ENCODE measurements around the gene APOB.

DNA sequence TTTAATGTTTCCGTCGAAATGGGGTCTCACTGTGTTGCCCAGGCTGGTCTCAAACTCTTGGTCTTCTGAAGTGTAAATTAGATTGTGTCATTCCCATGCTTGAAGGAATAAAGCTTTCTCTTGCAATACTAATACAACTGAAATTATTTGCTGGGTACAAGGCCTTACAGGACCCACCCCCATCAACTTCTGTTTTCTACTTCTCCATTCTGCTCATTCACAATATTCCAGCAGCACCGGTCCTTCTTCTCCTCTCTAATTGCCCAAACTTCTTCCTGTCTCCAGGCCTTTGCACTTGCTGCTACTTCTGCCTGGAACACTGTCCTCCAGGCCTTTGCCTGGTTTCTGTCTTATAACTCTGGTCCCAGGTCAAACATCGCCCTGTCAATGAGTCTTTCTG, 73.8 kb downstream of the APOB start:
- TF ChIP-seq EZH2phosphoT487 (IDR thresholded peaks at IDR 0.05; ENCODE audit: borderline replicate concordance, low read length) (no peak), EZH2 (IDR thresholded peaks at IDR 0.05; ENCODE audit: low read length, unreplicated experiment) (no peak)

Measured in PC-3 (cell line).